GM13976 (cell line): Measurements from ENCODE around the gene TRABD.
"Not testable (repeated sequence)": the region's sequence is repeated elsewhere in the genome, so short reads cannot be mapped to it uniquely, and the experiment has no call there.

ENCODE experiments used
- DNase-seq: peaks from one replicate; pipeline ENCODE4 v3.0.0; 2012; ENCODE audit warnings: low spot score
- in situ Hi-C: fragments of 300-500 bp; cut with MboI; formaldehyde crosslinking; loops from one replicate; pipeline ENCODE4 v1.12.0; 2022; ENCODE audit warnings: low sequenced_read_pairs, mixed read lengths, inconsistent platforms; ENCODE audit not compliant: unreplicated experiment
- TF ChIP-seq, protein P1 (sequence below): IDR thresholded peaks from 2 replicates; pipeline ENCODE4 v1.5.1; 2012; ENCODE audit warnings: borderline replicate concordance, mild to moderate bottlenecking; ENCODE audit not compliant: insufficient read depth; ENCODE audit errors: extremely low read depth, missing control alignments, control extremely low read depth

Gene TRABD

GRCh38 chr22:50200461-50201190, 14.9 kb downstream of the TRABD start, which contains the start of gene SELENOO:
Gene SELENOO, plus strand, starts transcription at chr22:50201011. Its CDS starts 26 bp downstream, at chr22:50201037.
- DNase-seq = peak; percentile 99
- in situ Hi-C loops = loop anchor here (10.0 kb wide), 1 partner anchor 46 kb away; no protein-coding TSS in a partner anchor
- TF ChIP-seq, protein P1, sequence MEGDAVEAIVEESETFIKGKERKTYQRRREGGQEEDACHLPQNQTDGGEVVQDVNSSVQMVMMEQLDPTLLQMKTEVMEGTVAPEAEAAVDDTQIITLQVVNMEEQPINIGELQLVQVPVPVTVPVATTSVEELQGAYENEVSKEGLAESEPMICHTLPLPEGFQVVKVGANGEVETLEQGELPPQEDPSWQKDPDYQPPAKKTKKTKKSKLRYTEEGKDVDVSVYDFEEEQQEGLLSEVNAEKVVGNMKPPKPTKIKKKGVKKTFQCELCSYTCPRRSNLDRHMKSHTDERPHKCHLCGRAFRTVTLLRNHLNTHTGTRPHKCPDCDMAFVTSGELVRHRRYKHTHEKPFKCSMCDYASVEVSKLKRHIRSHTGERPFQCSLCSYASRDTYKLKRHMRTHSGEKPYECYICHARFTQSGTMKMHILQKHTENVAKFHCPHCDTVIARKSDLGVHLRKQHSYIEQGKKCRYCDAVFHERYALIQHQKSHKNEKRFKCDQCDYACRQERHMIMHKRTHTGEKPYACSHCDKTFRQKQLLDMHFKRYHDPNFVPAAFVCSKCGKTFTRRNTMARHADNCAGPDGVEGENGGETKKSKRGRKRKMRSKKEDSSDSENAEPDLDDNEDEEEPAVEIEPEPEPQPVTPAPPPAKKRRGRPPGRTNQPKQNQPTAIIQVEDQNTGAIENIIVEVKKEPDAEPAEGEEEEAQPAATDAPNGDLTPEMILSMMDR = no peak

DNA sequence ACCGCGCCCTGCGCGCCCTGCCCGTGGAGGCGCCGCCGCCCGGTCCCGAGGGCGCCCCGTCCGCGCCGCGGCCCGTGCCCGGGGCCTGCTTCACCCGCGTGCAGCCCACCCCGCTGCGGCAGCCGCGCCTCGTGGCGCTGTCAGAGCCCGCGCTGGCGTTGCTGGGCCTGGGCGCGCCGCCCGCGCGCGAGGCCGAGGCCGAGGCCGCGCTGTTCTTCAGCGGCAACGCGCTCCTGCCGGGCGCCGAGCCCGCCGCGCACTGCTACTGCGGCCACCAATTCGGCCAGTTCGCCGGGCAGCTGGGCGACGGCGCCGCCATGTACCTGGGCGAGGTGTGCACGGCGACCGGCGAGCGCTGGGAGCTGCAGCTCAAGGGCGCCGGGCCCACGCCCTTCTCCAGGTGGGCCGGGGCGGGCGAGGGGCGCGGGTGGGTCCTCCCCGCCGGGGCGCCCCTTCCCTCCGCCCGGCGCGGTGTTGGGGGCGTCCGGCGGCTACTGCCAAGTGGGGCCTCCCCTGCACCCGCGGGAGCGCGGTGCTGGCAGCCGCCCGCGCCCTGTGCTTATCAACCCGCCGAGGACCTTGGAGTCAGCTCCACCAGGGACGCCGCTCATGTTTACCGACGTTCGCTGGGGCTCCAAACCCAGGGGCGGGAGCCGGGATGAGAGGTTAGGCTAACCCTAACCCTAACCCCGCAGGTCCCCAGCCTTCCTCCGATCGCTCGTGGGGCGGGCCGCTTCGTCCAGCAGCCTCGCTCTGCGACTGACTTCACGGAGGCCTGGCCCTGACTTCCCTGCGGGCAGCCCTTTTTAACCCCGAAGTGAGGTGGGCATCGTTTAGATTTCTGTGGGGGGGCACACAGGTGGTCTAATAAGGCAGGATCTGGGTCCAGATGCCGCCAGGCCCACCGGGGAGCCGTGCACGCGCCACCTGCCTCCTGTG, 15.7 kb downstream of the TRABD start:
- in situ Hi-C loops = loop anchor here (10.0 kb wide), 1 partner anchor 47 kb away; no protein-coding TSS in a partner anchor
- TF ChIP-seq, protein P1 = no peak
- no peak for DNase-seq

DNA sequence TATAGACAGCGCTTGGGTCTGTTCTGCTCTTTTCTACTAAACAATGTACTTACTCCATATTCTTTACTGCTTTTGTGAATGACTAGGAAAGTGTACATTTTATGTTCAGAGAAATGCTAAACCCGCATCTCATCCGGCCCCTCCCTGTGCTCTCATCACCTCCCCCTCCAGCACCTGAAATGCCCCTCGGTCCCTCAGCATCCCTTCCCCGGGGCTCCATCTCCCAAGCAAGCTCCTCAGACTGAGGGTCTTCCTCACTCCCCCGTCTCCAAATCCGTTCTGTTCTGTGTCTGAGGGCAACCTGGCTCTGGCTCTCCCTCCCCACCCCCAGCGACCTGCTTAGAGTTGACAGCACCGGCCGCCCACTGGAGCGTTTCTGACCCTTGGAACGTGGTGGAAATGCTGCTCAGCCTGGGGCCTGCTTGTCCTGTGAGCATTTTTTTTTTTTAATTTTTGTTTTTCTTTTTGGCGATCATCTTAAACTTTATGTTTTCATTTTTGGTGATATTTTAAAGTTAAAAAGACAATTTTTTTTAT, 16.5 kb downstream of the TRABD start:
- no peak for DNase-seq
- TF ChIP-seq, protein P1 = no peak
- in situ Hi-C loops = loop anchor here (10.0 kb wide), 1 partner anchor 47 kb away; no protein-coding TSS in a partner anchor

GRCh38 chr22:50203288-50203687, 17.6 kb downstream of the TRABD start:
- DNase-seq = no peak
- TF ChIP-seq, protein P1 = no peak
- in situ Hi-C loops = loop anchor here (10.0 kb wide), 1 partner anchor 48 kb away; no protein-coding TSS in a partner anchor

DNA sequence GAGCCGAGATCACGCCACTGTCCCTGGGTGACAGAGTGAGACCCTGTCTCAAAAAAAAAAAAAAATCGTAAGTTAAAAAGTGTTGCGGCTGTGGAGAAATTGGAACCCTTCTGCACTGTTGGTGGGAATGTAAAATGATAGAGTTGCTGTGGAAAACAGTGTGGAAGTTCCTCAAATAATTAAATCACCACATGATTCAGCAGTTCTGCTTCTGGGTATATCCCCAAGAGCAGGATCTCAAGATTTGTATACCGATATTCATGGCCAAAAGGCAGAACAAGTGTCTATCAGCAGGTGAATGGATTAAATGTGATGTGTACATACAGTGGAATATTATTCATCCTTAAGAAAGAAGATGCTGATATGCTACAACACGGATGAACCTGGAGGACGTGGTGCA, 18.9 kb downstream of the TRABD start:
- TF ChIP-seq, protein P1 = no peak
- in situ Hi-C loops = loop anchor here (10.0 kb wide), 1 partner anchor 50 kb away; no protein-coding TSS in a partner anchor
- no peak for DNase-seq

- in situ Hi-C loops = loop anchor here (10.0 kb wide), 1 partner anchor 50 kb away; no protein-coding TSS in a partner anchor
- not testable (repeated sequence) for DNase-seq
These were observed 19.3 kb downstream of the TRABD start for GRCh38 chr22:50204998-50205397.
